ENCODE data around the gene DUSP1. TPM values are rescaled to one million over a fixed set of nuclear protein-coding genes. Genes with fewer than 3 reads are reported as not detected.

Gene DUSP1
- total and polyA plus RNA-seq, 2 donors from 2014 or later = 172 to 298 TPM

DNA sequence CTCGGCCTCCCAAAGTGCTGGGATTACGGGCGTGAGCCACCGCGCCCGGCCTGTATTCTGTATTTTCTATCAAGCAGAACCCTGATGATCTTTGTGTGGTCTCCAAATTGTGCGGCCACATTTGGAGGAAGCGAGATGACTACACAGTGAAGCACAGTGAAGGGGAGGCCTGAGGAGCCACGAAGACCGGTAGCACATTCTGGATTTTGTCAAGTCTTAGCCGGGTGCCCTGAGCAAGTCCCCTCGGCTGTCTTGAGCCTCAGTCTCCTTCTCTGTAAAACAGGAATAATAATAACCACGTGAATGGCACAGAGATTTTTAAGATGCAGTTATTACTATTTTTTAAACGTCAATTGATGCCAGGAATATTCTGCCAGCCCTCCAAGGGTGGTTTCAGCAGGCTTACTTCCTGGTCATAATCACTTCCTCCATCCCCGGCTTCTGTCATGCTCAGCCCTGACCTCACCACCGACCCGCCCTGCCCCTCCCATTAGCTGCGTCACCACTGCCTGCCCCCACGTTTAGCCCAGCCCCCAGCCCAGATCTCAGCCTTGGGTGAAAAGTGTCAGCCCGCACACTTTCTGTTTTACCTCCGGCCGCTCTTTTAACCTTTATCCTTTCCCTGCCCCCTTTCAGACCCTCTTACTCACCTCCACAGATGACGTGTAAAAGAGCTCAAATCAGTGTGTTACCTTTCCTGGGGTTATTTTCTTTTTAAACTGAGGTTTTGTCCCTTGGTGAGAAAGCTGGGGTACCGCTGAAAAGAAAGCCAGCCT, 36.1 kb upstream of the DUSP1 start:
- peak; percentile 75 to 97 (median 88) for DNase-seq
- Histone ChIP-seq H3K27me3 (ENCODE audit: control insufficient read depth, insufficient read depth, low read length) (no peaks in the 10 kb centered on the region), H3K4me1 (ENCODE audit: control insufficient read depth in 2 of 3, insufficient read depth in 2 of 3, low read depth in 1 of 3, low read length in 3 of 3) (peaks cover 0 to 3% (median 3%) of the 10 kb centered on the region in 3 donors), H3K27ac (ENCODE audit: low read depth in 2 of 2, low read length in 2 of 2) (peak overlapping the region; percentile 79 to 97), H3K4me3 (ENCODE audit: low read length in 3 of 3) (peak overlapping the region; percentile 20 to 42 (median 35)), H3K9me3 (ENCODE audit: control insufficient read depth in 2 of 3, insufficient read depth in 1 of 3, low read length in 3 of 3) (peaks cover 0 to 4% (median 0%) of the 10 kb centered on the region in 3 donors), H3K9ac (ENCODE audit: low read length in 3 of 3) (peak overlapping the region in 2 of 3 donors; percentile 41 to 68), H3K36me3 (ENCODE audit: control insufficient read depth in 2 of 3, insufficient read depth in 3 of 3, low read length in 3 of 3) (no peaks in the 10 kb centered on the region)
- FAIRE-seq = no peak
- intact Hi-C loops (cut with DNase I) = no loop called here
- TF ChIP-seq, protein P1, sequence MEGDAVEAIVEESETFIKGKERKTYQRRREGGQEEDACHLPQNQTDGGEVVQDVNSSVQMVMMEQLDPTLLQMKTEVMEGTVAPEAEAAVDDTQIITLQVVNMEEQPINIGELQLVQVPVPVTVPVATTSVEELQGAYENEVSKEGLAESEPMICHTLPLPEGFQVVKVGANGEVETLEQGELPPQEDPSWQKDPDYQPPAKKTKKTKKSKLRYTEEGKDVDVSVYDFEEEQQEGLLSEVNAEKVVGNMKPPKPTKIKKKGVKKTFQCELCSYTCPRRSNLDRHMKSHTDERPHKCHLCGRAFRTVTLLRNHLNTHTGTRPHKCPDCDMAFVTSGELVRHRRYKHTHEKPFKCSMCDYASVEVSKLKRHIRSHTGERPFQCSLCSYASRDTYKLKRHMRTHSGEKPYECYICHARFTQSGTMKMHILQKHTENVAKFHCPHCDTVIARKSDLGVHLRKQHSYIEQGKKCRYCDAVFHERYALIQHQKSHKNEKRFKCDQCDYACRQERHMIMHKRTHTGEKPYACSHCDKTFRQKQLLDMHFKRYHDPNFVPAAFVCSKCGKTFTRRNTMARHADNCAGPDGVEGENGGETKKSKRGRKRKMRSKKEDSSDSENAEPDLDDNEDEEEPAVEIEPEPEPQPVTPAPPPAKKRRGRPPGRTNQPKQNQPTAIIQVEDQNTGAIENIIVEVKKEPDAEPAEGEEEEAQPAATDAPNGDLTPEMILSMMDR (IDR thresholded peaks at IDR 0.05; ENCODE audit: borderline replicate concordance, extremely low read depth, insufficient read depth) = no peak

DNA sequence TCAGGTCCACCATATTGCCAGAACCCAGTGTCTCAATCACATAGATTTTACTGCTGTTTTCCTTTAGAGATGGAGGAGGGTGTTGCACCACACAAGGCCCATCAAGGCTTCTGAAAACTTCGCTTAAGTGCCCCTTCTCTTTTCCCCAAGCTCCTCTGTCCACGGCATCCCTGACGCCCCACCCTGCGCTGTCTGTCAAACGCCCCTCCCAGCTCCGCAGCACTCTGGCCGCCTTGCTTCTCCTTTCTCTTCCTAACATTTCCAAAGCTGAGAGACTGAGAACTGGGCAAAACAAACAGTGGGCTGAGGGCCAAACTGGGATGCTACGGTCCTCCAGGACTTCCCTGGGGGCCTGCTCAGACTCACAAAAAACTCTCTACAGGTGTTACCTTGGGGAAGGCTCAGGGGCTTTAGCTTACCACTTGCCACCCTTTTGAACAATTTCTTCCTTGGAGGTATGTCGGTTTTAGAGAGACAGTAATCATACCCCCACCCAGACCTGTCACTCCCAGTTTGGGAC, 34.8 kb upstream of the DUSP1 start:
- H3K9me3 ChIP-seq (ENCODE audit: control insufficient read depth in 2 of 3, insufficient read depth in 1 of 3, low read length in 3 of 3) = peaks cover 0 to 4% (median 0%) of the 10 kb centered on the region in 3 donors
- no peaks in the 10 kb centered on the region for H3K36me3 ChIP-seq (ENCODE audit: control insufficient read depth in 2 of 3, insufficient read depth in 3 of 3, low read length in 3 of 3)
- TF ChIP-seq, protein P1 (IDR thresholded peaks at IDR 0.05; ENCODE audit: borderline replicate concordance, extremely low read depth, insufficient read depth) = no peak
- intact Hi-C loops (cut with DNase I) = no loop called here
- no peak overlapping the region for H3K9ac ChIP-seq (ENCODE audit: low read length in 3 of 3)
- DNase-seq = no peak
- no peaks in the 10 kb centered on the region for H3K27me3 ChIP-seq (ENCODE audit: control insufficient read depth, insufficient read depth, low read length)
- FAIRE-seq = no peak
- no peak overlapping the region for H3K27ac ChIP-seq (ENCODE audit: low read depth in 2 of 2, low read length in 2 of 2)
- no peak overlapping the region for H3K4me3 ChIP-seq (ENCODE audit: low read length in 3 of 3)
- H3K4me1 ChIP-seq (ENCODE audit: control insufficient read depth in 2 of 3, insufficient read depth in 2 of 3, low read depth in 1 of 3, low read length in 3 of 3) = peaks cover 0 to 3% (median 3%) of the 10 kb centered on the region in 3 donors

DNA sequence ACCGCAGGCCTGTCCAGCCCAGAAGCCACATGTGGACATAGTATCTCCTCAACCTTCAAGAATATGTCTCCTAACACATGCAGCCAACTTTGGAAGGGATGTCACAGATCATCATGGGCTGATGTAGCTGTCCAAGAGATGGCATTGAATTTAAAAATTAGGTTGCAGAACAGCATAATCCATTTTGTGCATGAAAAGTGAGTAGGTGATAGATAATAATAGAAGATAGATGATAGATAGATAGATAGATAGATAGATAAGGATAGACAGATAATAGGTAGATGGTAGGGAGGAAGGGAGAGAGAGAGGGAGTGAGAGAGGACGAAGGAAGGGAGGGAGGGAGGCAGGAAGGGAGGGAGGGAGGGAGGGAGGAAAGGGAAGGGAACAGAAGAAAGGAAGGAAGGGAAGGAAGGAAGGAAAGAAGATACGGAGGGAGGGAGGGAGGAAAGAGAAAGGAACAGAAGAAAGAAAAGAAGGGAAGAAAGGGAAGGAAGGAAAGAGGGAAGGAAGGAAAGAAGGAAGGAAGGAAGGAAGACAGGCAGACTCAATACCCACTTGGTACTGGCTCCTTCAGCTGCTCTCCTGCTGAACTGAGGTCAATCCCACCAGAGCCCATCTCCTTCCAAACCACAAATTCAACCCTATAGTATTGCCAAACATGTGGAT, 34.2 kb upstream of the DUSP1 start:
- no peak for FAIRE-seq
- Histone ChIP-seq H3K9ac (ENCODE audit: low read length in 3 of 3) (no peak overlapping the region), H3K27ac (ENCODE audit: low read depth in 2 of 2, low read length in 2 of 2) (no peak overlapping the region), H3K4me3 (ENCODE audit: low read length in 3 of 3) (no peak overlapping the region), H3K9me3 (ENCODE audit: control insufficient read depth in 2 of 3, insufficient read depth in 1 of 3, low read length in 3 of 3) (peaks cover 0 to 4% (median 0%) of the 10 kb centered on the region in 3 donors), H3K36me3 (ENCODE audit: control insufficient read depth in 2 of 3, insufficient read depth in 3 of 3, low read length in 3 of 3) (no peaks in the 10 kb centered on the region), H3K4me1 (ENCODE audit: control insufficient read depth in 2 of 3, insufficient read depth in 2 of 3, low read depth in 1 of 3, low read length in 3 of 3) (peaks cover 0 to 3% (median 3%) of the 10 kb centered on the region in 3 donors), H3K27me3 (ENCODE audit: control insufficient read depth, insufficient read depth, low read length) (no peaks in the 10 kb centered on the region)
- no peak for DNase-seq
- TF ChIP-seq, protein P1 (IDR thresholded peaks at IDR 0.05; ENCODE audit: borderline replicate concordance, extremely low read depth, insufficient read depth) = no peak
- intact Hi-C loops (cut with DNase I) = no loop called here
